Bronchial epithelial cell (primary cell): ENCODE measurements around the gene COBL. TPM values are rescaled to one million over a fixed set of nuclear protein-coding genes. Genes with fewer than 3 reads are reported as not detected.

Source experiments
- DNase-seq: peaks from one replicate; pipeline ENCODE4 v3.0.0-alpha.2; 2010; ENCODE audit warnings: low read depth
- FAIRE-seq: peaks from 2 replicates; lab custom pipeline; 2011; peaks lifted over from hg19 to GRCh38; lab: Jason Lieb, UNC
- H3K27me3 ChIP-seq: 2 replicates; pipeline ENCODE4 v1.5.1; 2011; ENCODE audit warnings: low read length; ENCODE audit not compliant: control insufficient read depth, insufficient read depth
- H3K36me3 ChIP-seq: 2 replicates; pipeline ENCODE4 v1.5.1; 2011; ENCODE audit warnings: low read length; ENCODE audit not compliant: control insufficient read depth, insufficient read depth
- H3K4me3 ChIP-seq: 2 replicates; pipeline ENCODE4 v1.5.1; 2011; ENCODE audit warnings: mild to moderate bottlenecking, low read depth, low read length, control low read depth
- CTCF ChIP-seq: IDR thresholded peaks from 2 replicates; pipeline ENCODE4 v1.5.1; 2011; ENCODE audit warnings: mild to moderate bottlenecking, moderate library complexity, low read length, control low read depth, inconsistent platforms; ENCODE audit not compliant: insufficient read depth, severe bottlenecking
- total RNA-seq: library from RNA; depleted of rRNA; stranded (reverse); fragments of >200 nt; gene quantifications from 2 replicates; pipeline ENCODE4 v1.2.1, GENCODE V29; 2014

COBL gene
- total RNA-seq, 1 donor from 2014 or later = 1.1 TPM

GRCh38 chr7:51229620-51230323 lies 86.8 kb downstream of the COBL start:
- TF ChIP-seq CTCF = no peak

GRCh38 chr7:51229106-51229537 lies 87.5 kb downstream of the COBL start:
- Histone ChIP-seq H3K36me3 (no peaks in the 10 kb centered on the region), H3K4me3 (no peak overlapping the region), H3K27me3 (no peaks in the 10 kb centered on the region)
- no peak for TF ChIP-seq CTCF
- DNase-seq (no peak), FAIRE-seq (no peak)

More at GRCh38 chr7:51229620-51230323, 86.8 kb downstream of the COBL start:
- Histone ChIP-seq H3K36me3 (no peaks in the 10 kb centered on the region), H3K27me3 (no peaks in the 10 kb centered on the region), H3K4me3 (no peak overlapping the region)
- DNase-seq (no peak), FAIRE-seq (no peak)

GRCh38 chr7:51228386-51228958 lies 88.1 kb downstream of the COBL start:
- H3K4me3 ChIP-seq = no peak overlapping the region
- FAIRE-seq = no peak
- H3K36me3 ChIP-seq = no peaks in the 10 kb centered on the region
- peak; percentile 20 for DNase-seq
- no peaks in the 10 kb centered on the region for H3K27me3 ChIP-seq
- no peak for TF ChIP-seq CTCF

- DNase-seq (no peak), FAIRE-seq (no peak)
- no peaks in the 10 kb centered on the region for H3K36me3 ChIP-seq
- TF ChIP-seq CTCF = no peak
- no peak overlapping the region for H3K4me3 ChIP-seq
- no peaks in the 10 kb centered on the region for H3K27me3 ChIP-seq
Measured at GRCh38 chr7:51227861-51228260, 88.7 kb downstream of the COBL start.

GRCh38 chr7:51226916-51227535 lies 89.6 kb downstream of the COBL start:
- Histone ChIP-seq H3K27me3 (no peaks in the 10 kb centered on the region), H3K4me3 (no peak overlapping the region), H3K36me3 (no peaks in the 10 kb centered on the region)
- FAIRE-seq (no peak), DNase-seq (no peak)
- no peak for TF ChIP-seq CTCF
